ENCODE results near the gene ZNF681.

GRCh38 chr19:23699521-23699860 is 59.2 kb downstream of the ZNF681 start:
- TF ChIP-seq FOS (IDR thresholded peaks at IDR 0.05; ENCODE audit: extremely low read depth, insufficient read length) (no peak), POLR2G (IDR thresholded peaks at IDR 0.05; ENCODE audit: low read depth, low read length) (no peak), CTCF (IDR thresholded peaks at IDR 0.05 in 2 of 3, conservative IDR thresholded peaks at IDR 0.05 in 1 of 3; ENCODE audit: insufficient read depth in 2 of 3, low read depth in 1 of 3, low read length in 3 of 3) (no peak), PRDM10 (IDR thresholded peaks at IDR 0.05; ENCODE audit: partially characterized antibody) (no peak), FOXO4 (CRISPR knock-in tag; IDR thresholded peaks at IDR 0.05) (no peak), SMARCB1 (IDR thresholded peaks at IDR 0.05; ENCODE audit: insufficient read length, low read depth) (no peak), ATF7 (IDR thresholded peaks at IDR 0.05) (no peak)
